ENCODE data around the gene ASB17. TPM values are rescaled to one million over a fixed set of nuclear protein-coding genes. Genes with fewer than 3 reads are reported as not detected.
"Not testable (repeated sequence)": the region's sequence is repeated elsewhere in the genome, so short reads cannot be mapped to it uniquely, and the experiment has no call there.

Gene ASB17
- not detected for total RNA-seq
- long read RNA-seq, donor 1: 0 reads
- long read RNA-seq, donor 2: 0 reads

- intact Hi-C loops (cut with DNase I): no loop called here
Observed at GRCh38 chr1:75932304-75932703, at the start of gene ASB17. ASB17 (minus strand) TSS chr1:75932404; CDS start chr1:75932291, 113 bp downstream.

GRCh38 chr1:75980972-75981897 is 49.0 kb upstream of the ASB17 start:
- intact Hi-C loops (cut with DNase I): no loop called here

More at GRCh38 chr1:75932304-75932703, at the start of gene ASB17:
- no peak for DNase-seq (ENCODE audit: low spot score)

GRCh38 chr1:75970631-75971030 is 38.4 kb upstream of the ASB17 start:
- intact Hi-C loops (cut with DNase I): no loop called here
- no peak for DNase-seq (ENCODE audit: low spot score)

More at GRCh38 chr1:75980972-75981897, 49.0 kb upstream of the ASB17 start:
- no peak for DNase-seq (ENCODE audit: low spot score)

DNA sequence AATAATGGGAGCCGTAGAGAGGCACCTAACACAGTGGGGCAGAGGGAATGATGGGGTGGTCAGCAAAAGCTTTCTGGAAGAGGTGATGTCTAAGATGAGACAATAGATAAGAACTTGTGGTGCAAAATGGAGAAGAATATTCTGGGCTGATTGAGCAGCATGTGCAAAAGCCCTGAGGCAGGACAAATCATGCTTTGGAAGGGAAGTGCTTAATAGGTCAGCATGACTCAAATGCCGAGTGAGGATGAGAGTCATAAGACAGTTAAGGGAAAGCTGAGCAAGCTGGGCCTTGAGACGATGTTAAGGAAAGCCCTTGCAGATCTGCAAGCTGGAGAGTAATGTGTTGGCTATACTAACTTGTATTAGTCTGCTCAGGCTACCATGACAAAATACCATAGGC is 37.3 kb upstream of the ASB17 start:
- intact Hi-C loops (cut with DNase I): no loop called here
- DNase-seq (ENCODE audit: low spot score): no peak

- intact Hi-C loops (cut with DNase I): no loop called here
- no peak for DNase-seq (ENCODE audit: low spot score)
Observed at GRCh38 chr1:75967719-75968118, 35.5 kb upstream of the ASB17 start.

DNA sequence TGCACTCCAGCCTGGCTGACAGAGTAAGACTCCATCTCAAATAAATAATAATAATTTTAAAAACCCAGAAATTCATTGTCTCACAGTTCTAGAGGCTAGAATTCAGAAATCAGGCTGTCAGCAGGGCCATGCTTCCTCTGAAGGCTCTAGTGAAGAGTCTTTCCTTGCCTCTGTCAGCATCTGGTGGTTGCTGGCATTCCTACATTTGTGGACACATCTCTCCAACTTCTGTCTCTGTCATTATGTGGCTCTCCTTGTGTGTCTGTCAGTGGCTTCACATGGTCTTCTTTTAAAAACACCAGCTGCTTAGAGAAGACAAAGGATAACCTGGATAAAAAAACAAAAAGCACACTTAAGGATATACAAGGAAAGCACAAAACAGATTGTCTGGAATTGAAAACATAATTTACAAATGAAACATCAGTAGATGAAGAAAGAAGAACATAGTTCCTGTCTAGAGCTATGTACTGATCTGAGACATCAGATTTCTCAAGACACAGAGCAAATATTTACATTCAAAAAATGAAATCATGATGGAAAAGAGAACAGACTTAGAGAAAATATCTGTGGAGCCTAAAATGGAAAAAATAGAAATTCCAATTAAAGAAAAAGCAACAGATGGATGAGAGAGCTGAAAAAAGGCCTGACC is 32.7 kb upstream of the ASB17 start:
- DNase-seq (ENCODE audit: low spot score): no peak
- intact Hi-C loops (cut with DNase I): no loop called here

GRCh38 chr1:75964110-75964759 is 32.0 kb upstream of the ASB17 start:
- DNase-seq (ENCODE audit: low spot score); intact Hi-C loops (cut with DNase I): not testable (repeated sequence)

DNA sequence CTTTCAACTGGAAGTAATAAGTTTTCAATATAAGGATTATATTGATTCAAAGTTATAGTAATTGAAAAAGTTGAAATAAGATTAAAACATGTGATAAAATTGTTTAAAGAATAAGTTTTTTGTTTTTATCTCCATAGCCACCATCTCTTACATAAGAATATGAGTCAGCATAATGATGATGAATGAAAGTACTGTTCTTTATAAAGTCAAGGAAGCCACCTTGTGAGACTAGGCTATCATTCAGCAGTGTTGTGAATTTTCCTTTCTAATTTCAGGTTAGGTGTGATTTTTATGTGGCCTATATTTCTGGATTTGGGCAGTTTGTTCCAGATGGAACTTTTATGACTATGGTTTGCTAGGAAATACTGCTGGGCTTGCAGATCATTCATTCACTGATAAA is 22.4 kb upstream of the ASB17 start:
- no peak for DNase-seq (ENCODE audit: low spot score)
- intact Hi-C loops (cut with DNase I): no loop called here

DNA sequence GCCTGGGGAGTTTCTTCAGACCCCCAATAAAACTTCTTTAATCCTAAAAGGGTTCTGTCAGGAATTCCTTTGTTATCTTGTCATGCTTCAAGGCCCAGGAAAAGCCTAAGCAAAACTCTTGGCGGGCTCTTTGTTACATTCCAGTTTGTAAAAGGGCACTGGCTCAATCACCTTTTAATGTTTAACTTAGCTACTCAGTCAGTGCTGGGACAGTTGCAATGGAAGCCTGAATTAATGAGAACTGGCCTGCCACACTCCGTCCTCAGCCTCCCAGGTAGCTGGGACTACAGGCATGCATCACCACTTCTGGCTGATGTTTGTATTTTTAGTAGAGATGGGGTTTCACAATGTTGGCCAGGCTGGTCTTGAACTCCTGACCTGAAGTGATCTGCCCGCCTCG is 21.3 kb upstream of the ASB17 start:
- intact Hi-C loops (cut with DNase I): no loop called here
- no peak for DNase-seq (ENCODE audit: low spot score)

- intact Hi-C loops (cut with DNase I): no loop called here
Observed at GRCh38 chr1:75952016-75952415, 19.8 kb upstream of the ASB17 start.

GRCh38 chr1:75950176-75950575 is 18.0 kb upstream of the ASB17 start:
- intact Hi-C loops (cut with DNase I): no loop called here
- DNase-seq (ENCODE audit: low spot score): no peak

More at GRCh38 chr1:75952016-75952415, 19.8 kb upstream of the ASB17 start:
- no peak for DNase-seq (ENCODE audit: low spot score)

DNA sequence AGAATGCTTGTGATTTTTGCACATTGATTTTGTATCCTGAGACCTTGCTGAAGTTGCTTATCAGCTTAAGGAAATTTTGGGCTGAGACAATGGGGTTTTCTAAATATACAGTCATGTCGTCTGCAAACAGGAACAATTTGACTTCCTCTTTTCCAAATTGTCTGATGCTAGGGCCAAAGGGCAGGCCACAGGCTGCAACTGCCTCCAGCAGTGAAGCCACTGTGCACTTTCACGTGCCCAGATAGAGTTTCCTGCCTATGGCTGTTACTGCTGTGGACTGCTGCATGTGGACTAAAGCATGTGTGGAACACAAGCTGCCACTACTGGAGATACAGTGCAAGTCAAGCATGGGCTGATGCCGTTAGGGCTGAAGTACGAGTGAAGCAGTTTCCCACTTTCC is 10.8 kb upstream of the ASB17 start:
- intact Hi-C loops (cut with DNase I); DNase-seq (ENCODE audit: low spot score): not testable (repeated sequence)

DNA sequence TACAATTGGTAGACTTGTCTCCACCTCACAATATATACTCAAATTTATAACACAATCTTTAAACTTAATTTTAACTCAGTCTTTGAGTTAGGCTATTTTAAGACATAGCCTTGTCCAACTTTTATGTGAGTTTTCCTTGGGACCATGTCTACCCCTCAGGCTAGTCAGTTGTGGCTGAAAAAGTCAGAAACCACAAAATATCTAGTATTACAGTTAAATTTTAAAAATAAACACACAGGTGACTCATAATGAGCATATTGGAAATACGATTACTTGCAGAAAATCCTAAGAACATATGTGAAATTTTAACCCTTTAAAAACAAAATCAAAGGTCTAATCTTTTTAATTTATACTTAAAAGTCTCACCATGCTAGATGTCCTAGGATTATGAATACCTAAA is 4.8 kb upstream of the ASB17 start:
- intact Hi-C loops (cut with DNase I): no loop called here

GRCh38 chr1:75922698-75923097 is 9.5 kb downstream of the ASB17 start:
- no peak for DNase-seq (ENCODE audit: low spot score)
- intact Hi-C loops (cut with DNase I): no loop called here

More for the DNA sequence above, 4.8 kb upstream of the ASB17 start:
- DNase-seq (ENCODE audit: low spot score): no peak

DNA sequence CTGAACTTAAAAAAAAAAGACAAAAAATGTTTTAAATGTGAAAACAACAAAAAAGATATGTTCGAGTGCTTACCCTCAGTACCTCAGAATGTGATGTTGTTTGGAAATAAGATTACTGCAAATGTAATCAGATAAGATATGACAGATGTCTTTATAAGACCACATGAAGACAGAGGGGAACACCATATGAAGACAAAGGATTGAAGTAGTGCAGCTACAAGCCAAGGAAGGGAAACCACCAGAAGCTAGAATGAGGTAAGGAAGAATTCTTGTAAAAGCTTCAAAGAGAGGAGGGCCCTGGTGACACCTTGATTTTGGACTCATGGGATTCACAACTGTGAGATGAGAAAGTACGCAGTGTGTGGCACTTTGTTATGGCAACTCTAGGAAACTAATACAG is 15.4 kb downstream of the ASB17 start:
- intact Hi-C loops (cut with DNase I): no loop called here
- DNase-seq (ENCODE audit: low spot score): no peak

DNA sequence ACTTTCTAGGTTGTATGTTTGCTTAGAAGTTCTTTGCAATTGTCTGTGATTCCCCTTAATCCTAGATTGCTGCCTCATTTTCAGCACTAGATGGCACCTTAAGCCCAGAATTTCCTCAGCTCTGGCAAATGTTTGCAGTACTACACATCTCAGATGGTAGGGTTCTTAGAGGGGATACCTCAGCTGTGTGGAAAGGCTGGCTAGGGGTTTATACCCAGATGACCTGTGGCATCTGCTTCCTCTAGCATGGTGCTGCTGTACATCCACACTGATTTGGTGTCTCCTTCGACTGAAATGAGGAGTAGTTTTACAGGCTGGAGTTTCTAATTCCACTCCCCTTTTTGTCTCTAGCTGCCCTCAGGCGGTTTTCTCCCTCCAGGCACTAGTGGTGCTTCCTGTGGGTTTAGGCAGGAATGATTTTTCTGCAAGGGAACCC is 23.5 kb downstream of the ASB17 start:
- intact Hi-C loops (cut with DNase I): no loop called here
- no peak for DNase-seq (ENCODE audit: low spot score)

DNA sequence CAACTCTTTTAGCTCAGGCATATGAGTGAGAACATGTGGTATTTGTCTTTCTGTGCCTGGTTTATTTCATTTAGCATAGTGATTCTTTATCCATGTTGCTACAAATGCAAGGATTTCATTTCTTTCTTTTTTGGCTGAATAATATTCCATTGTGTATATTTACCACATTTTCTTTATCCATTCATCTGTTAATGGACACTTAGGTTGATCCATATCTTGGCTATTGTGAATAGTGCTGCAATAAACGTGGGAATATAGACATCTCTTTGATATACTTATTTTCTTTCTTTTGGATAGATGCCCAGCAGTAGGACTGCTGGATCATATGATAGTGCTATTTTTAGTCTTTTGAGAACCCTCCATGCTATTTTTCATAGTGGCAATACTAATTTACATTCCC is 30.8 kb downstream of the ASB17 start:
- intact Hi-C loops (cut with DNase I): no loop called here
- DNase-seq (ENCODE audit: low spot score): no peak

DNA sequence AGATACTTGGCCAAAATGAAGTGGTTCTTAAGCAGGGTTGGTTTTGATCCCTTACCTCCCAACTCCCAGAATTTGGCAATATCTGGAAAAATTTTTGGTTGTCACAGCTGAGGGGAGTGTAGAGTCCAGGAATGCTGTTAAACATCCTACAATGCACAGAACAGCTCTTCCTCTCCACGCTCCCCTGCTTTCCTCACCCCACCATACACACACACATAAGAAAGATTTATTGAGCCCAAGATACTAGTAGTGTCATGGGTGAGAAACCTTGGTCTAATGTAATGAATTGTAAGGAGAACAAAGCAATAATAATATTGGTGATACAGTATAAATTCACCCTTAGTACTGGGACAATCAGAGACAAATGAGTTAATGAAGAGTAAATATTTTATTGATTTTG is 47.8 kb downstream of the ASB17 start:
- intact Hi-C loops (cut with DNase I): no loop called here

GRCh38 chr1:75879985-75880384 is 52.2 kb downstream of the ASB17 start:
- no peak for DNase-seq (ENCODE audit: low spot score)
- intact Hi-C loops (cut with DNase I): no loop called here

More for the DNA sequence above, 47.8 kb downstream of the ASB17 start:
- DNase-seq (ENCODE audit: low spot score): no peak

DNA sequence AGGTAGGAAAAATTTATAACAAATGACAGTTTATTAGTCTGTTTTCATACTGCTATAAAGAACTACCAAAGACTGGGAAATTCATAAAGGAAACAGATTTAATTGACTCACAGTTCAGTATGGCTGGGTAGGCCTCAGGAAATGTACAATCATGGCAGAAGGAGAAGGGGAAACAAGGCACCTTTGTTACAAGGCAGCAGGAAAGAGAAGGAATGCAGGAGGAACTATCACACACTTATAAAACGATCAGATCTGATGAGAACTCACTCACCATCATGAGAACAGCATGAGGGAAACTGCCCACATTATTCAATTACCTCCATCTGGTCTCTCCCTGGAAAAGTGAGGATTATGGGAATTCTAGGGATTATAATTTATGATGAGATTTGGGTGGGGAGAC is 61.3 kb downstream of the ASB17 start:
- no peak for DNase-seq (ENCODE audit: low spot score)
- intact Hi-C loops (cut with DNase I): no loop called here
